MM.1S (cell line): Measurements from ENCODE around the gene VRTN.

Experiments
- DNase-seq: peaks from one replicate; pipeline ENCODE4 v3.0.0-alpha.2; 2015
- H2AFZ ChIP-seq: fragments of 300-600 bp; sonication (generic); 2 replicates; pipeline ENCODE4 v1.6.0; 2016; ENCODE audit warnings: antibody characterized with exemption, low read length
- H3F3A ChIP-seq: fragments of 300-600 bp; sonication (generic); 2 replicates; pipeline ENCODE4 v1.6.1; 2016; ENCODE audit warnings: mild to moderate bottlenecking, antibody characterized with exemption, low read length, moderate library complexity, mixed read lengths; ENCODE audit not compliant: insufficient read depth
- H3K27ac ChIP-seq: fragments of 300-600 bp; sonication (generic); 2 replicates; pipeline ENCODE4 v1.5.1; 2016; ENCODE audit warnings: mild to moderate bottlenecking, low read length
- H3K27me3 ChIP-seq: fragments of 300-600 bp; sonication (generic); replicated peaks from 2 replicates; pipeline ENCODE4 v1.6.0; 2016; ENCODE audit warnings: low read length; ENCODE audit not compliant: insufficient read depth
- H3K36me3 ChIP-seq: fragments of 300-600 bp; sonication (generic); replicated peaks from 2 replicates; pipeline ENCODE4 v1.6.1; 2016; ENCODE audit warnings: mild to moderate bottlenecking, low read length, mixed read lengths; ENCODE audit not compliant: insufficient read depth
- H3K4me1 ChIP-seq: fragments of 300-600 bp; sonication (generic); 2 replicates; pipeline ENCODE4 v1.6.1; 2016; ENCODE audit warnings: low read length, mixed read lengths
- H3K4me2 ChIP-seq: fragments of 300-600 bp; sonication (generic); 2 replicates; pipeline ENCODE4 v1.6.0; 2016; ENCODE audit warnings: low read depth, low read length
- H3K4me3 ChIP-seq: fragments of 300-600 bp; sonication (generic); 2 replicates; pipeline ENCODE4 v1.5.1; 2016; ENCODE audit warnings: low read length, mixed read lengths
- H3K79me2 ChIP-seq: fragments of 300-600 bp; sonication (generic); 2 replicates; pipeline ENCODE4 v1.6.1; 2016; ENCODE audit warnings: mixed run types, low read length, mixed read lengths
- H3K9ac ChIP-seq: fragments of 300-600 bp; sonication (generic); 2 replicates; pipeline ENCODE4 v1.6.1; 2016; ENCODE audit warnings: low read length, mixed read lengths
- H3K9me2 ChIP-seq: fragments of 300-600 bp; sonication (generic); replicated peaks from 2 replicates; pipeline ENCODE4 v1.6.1; 2016; ENCODE audit warnings: mild to moderate bottlenecking, low read length, mixed read lengths; ENCODE audit not compliant: insufficient read depth
- H3K9me3 ChIP-seq: fragments of 300-600 bp; sonication (generic); replicated peaks from 2 replicates; pipeline ENCODE4 v1.6.1; 2016; ENCODE audit warnings: mild to moderate bottlenecking, low read length, mixed read lengths; ENCODE audit not compliant: insufficient read depth
- H4K20me1 ChIP-seq: fragments of 300-600 bp; sonication (generic); 2 replicates; pipeline ENCODE4 v1.6.1; 2016; ENCODE audit warnings: mild to moderate bottlenecking, low read length, moderate library complexity, mixed read lengths; ENCODE audit not compliant: insufficient read depth
- EZH2 ChIP-seq: fragments of 300-600 bp; sonication (generic); optimal IDR thresholded peaks from 2 replicates; pipeline ENCODE3; 2017; ENCODE audit warnings: low read depth, mild to moderate bottlenecking, antibody characterized with exemption, low read length, mixed read lengths
- EZH2phosphoT487 ChIP-seq: fragments of 300-600 bp; sonication (generic); IDR thresholded peaks from 2 replicates; pipeline ENCODE4 v1.6.1; 2018; ENCODE audit warnings: antibody characterized with exemption, low read length
- TF ChIP-seq, protein P1 (sequence below): fragments of 300-600 bp; sonication (generic); IDR thresholded peaks from 2 replicates; pipeline ENCODE4 v1.5.1; 2016; ENCODE audit warnings: antibody characterized with exemption, low read length, mixed read lengths

The VRTN gene

DNA sequence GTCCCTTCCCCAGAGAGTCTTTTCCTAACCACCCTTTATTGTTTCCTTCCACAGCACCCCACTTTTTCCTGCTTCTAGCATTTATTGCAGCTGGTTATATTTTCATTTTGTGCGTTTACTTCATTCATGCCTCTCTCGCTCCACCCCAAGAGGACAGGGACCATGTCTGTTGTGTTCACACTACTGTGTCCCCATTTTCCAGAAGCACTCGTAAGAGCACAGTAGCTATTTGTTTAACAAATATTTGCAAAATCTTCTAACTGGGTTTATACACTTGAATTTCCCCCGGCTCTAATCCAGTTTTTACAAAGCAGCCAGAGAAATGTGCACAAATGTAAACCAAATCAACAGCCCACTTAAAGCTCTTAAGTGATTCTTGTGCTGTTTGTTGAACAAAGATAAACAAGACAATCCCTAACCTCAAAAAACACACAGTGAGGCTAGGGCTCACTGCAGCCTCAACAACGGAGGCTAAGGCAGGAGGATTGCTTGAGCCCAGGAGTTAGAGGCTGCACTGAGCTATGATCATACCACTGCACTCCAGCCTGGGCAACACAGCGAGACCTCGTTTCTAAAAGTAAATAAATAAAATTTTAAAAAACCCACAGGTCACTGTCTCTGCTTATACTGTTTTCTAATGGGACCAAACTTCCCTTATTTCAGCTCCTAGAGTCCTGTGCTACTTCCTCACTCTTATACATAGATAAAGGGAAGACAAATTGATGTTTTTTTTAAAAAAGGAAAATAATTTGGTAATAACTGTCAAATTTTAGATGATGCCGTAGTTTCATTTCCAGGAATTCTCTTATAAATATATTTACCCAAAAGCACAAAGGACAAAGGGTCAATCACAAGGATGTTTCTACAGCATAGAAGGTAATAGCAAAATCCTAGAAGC is 38.9 kb upstream of the VRTN start:
- TF ChIP-seq, protein P1, sequence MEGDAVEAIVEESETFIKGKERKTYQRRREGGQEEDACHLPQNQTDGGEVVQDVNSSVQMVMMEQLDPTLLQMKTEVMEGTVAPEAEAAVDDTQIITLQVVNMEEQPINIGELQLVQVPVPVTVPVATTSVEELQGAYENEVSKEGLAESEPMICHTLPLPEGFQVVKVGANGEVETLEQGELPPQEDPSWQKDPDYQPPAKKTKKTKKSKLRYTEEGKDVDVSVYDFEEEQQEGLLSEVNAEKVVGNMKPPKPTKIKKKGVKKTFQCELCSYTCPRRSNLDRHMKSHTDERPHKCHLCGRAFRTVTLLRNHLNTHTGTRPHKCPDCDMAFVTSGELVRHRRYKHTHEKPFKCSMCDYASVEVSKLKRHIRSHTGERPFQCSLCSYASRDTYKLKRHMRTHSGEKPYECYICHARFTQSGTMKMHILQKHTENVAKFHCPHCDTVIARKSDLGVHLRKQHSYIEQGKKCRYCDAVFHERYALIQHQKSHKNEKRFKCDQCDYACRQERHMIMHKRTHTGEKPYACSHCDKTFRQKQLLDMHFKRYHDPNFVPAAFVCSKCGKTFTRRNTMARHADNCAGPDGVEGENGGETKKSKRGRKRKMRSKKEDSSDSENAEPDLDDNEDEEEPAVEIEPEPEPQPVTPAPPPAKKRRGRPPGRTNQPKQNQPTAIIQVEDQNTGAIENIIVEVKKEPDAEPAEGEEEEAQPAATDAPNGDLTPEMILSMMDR: no peak
- TF ChIP-seq EZH2phosphoT487 (no peak), EZH2 (no peak)
- no peaks in the 10 kb centered on the region for H4K20me1 ChIP-seq
- H3K27me3 ChIP-seq: no peaks in the 10 kb centered on the region
- no peaks in the 10 kb centered on the region for H3K4me1 ChIP-seq
- H2AFZ ChIP-seq: no peak overlapping the region
- no peak overlapping the region for H3K27ac ChIP-seq
- no peak for DNase-seq
- H3K4me3 ChIP-seq: no peak overlapping the region
- H3K79me2 ChIP-seq: no peaks in the 10 kb centered on the region
- H3F3A ChIP-seq: no peaks in the 10 kb centered on the region
- H3K9me3 ChIP-seq: no peaks in the 10 kb centered on the region
- no peak overlapping the region for H3K9ac ChIP-seq
- H3K4me2 ChIP-seq: no peak overlapping the region
- H3K9me2 ChIP-seq: no peaks in the 10 kb centered on the region
- H3K36me3 ChIP-seq: no peaks in the 10 kb centered on the region

DNA sequence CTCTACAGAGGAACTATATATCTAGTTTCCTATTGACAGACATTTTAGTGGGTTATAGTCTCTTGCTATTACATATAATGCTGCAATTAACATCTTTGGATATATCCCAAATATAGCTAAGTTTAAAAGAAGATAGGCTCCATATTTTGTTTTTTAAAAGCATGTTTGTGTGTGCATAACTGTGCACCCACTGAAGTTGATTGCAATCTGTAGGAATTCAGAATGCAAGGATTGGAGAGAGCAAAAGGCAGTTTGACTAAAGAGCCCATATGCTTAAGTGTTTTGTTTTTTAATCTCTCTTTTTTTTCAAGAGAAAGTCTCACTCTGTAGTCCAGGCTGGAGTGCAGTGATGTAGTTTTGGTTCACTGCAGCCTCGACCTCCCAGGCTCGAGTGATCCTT is 36.1 kb upstream of the VRTN start:
- Histone ChIP-seq H2AFZ (no peak overlapping the region), H3K27me3 (no peaks in the 10 kb centered on the region), H3K36me3 (no peaks in the 10 kb centered on the region), H4K20me1 (no peaks in the 10 kb centered on the region), H3K4me2 (no peak overlapping the region), H3K79me2 (no peaks in the 10 kb centered on the region), H3K9me3 (no peaks in the 10 kb centered on the region), H3F3A (no peaks in the 10 kb centered on the region), H3K9ac (no peak overlapping the region), H3K4me3 (no peak overlapping the region), H3K4me1 (no peaks in the 10 kb centered on the region), H3K9me2 (no peaks in the 10 kb centered on the region), H3K27ac (no peak overlapping the region)
- DNase-seq: no peak
- TF ChIP-seq EZH2phosphoT487: no peak
- TF ChIP-seq, protein P1: no peak
- no peak for TF ChIP-seq EZH2

DNA sequence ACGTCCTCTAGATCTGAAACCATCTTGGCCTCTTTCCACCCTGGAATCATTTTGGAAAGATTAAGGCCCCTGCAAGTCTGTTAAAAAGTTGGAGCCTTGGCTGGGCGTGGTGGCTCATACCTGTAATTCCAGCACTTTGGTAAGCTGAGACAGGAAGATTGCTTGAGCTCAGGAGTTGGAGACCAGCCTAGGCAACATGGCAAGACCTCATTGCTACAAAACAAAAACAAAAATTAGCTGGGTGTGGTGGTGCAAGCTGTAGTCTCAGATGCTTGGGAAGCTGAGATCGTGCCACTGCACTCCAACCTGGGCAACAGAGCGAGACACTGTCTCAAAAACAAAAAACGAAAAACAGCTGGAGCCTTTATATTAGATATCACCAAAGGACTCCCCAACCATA is 34.7 kb upstream of the VRTN start:
- no peak for TF ChIP-seq EZH2
- no peak overlapping the region for H3K4me2 ChIP-seq
- no peak overlapping the region for H3K27ac ChIP-seq
- H3K79me2 ChIP-seq: no peaks in the 10 kb centered on the region
- DNase-seq: no peak
- H4K20me1 ChIP-seq: no peaks in the 10 kb centered on the region
- H3K27me3 ChIP-seq: no peaks in the 10 kb centered on the region
- no peaks in the 10 kb centered on the region for H3K36me3 ChIP-seq
- H3K4me1 ChIP-seq: no peaks in the 10 kb centered on the region
- no peak overlapping the region for H2AFZ ChIP-seq
- no peak overlapping the region for H3K9ac ChIP-seq
- H3K9me2 ChIP-seq: no peaks in the 10 kb centered on the region
- H3K9me3 ChIP-seq: no peaks in the 10 kb centered on the region
- H3F3A ChIP-seq: no peaks in the 10 kb centered on the region
- no peak overlapping the region for H3K4me3 ChIP-seq

DNA sequence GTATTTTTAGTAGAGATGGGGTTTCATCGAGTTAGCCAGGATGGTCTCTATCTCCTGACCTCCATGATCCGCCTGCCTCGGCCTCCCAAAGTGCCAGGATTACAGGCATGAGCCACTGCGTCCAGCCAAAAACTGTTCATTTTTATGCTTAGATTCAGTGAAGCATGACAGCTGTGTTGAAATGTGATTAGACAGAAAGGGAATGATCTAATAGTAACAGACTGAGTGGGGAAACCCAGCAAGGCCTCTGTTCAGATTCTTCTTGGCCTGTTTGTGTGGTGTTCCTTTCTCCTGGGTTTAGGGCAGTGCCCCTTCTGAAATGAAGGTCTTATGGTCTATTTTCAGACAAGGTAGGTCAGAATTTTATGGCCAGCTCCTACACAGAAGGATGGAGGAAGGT is 33.7 kb upstream of the VRTN start:
- no peak overlapping the region for H3K27ac ChIP-seq

More for the DNA sequence above, 33.7 kb upstream of the VRTN start:
- H3K9me3 ChIP-seq: no peaks in the 10 kb centered on the region
- no peak overlapping the region for H3K4me3 ChIP-seq
- DNase-seq: no peak
- no peaks in the 10 kb centered on the region for H4K20me1 ChIP-seq
- no peaks in the 10 kb centered on the region for H3K4me1 ChIP-seq
- no peak overlapping the region for H3K4me2 ChIP-seq
- no peaks in the 10 kb centered on the region for H3K27me3 ChIP-seq
- H3K9ac ChIP-seq: no peak overlapping the region
- H3K36me3 ChIP-seq: no peaks in the 10 kb centered on the region
- H2AFZ ChIP-seq: no peak overlapping the region
- H3K79me2 ChIP-seq: no peaks in the 10 kb centered on the region
- H3F3A ChIP-seq: no peaks in the 10 kb centered on the region
- TF ChIP-seq EZH2: no peak
- TF ChIP-seq EZH2phosphoT487: no peak
- TF ChIP-seq, protein P1: no peak
- H3K9me2 ChIP-seq: no peaks in the 10 kb centered on the region
